GM19023 (cell line): ENCODE results near the gene NR1H4.
"Not testable (repeated sequence)": the region's sequence is repeated elsewhere in the genome, so short reads cannot be mapped to it uniquely, and the experiment has no call there.

Source experiments
- ATAC-seq: cut with Tn5 transposase; IDR thresholded peaks from one replicate; pipeline ENCODE4 v1.9.1; 2021; ENCODE audit warnings: mild to moderate bottlenecking, moderate library complexity; ENCODE audit not compliant: unreplicated experiment

NR1H4 gene

DNA sequence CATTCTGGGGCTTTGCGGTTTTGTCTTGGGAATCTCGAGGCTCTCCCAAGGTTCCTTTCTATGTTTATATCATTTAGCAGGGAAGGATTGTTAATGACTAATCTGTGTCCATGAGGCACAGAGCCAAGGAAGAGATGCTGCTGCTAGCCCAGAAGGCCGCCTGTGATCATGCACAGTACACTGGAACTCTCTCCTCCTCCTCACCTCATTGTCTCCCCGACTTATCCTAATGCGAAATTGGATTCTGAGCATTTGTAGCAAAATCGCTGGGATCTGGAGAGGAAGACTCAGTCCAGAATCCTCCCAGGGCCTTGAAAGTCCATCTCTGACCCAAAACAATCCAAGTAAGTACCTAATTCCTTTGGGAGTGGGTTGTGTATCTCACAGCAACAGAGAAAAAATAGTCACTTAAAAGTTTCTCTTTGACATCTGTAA, at the start of gene NR1H4:
Gene NR1H4 (plus strand): TSS at position 151 of the 435 bp plus-strand sequence. CDS start 19,458 bp downstream, outside the sequence.
- ATAC-seq: no peak

DNA sequence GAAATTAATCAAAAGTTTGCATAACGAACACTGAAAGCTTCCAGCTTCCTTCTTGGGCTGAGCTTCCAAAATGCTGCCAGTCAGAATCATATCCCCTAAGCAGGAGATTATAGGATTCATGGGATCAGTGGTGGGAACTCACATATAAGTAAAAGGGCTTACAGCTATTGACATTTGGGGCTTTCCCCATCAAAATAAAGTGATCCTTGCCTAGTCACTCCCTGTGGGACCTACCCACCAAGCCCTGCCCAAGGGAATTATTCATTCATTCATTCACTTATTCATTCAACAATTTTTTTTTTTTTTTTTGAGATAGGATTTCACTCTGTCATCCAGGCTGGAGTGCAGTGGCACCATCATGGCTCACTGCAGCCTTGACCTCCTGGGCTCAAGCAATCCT, 47.5 kb upstream of the NR1H4 start:
- ATAC-seq: no peak

DNA sequence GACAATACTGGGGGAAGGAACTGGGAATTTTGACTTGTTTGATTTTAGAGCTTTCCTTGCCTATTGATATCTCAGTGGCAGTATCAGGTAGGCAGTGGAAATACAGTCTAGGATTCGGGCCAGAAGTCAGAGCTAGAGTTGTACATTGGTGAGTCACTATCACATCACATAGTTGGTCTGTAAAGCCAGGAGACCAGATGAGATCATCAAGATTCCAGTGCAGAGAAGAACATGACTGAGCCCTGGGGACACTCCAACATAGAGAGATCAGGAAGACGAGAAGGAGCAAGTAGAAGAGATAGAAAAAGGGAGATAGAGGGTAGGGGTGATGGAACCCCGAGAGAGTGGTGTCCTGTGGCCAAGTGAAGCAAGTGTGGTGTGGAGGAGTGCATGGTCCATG, 46.6 kb upstream of the NR1H4 start:
- ATAC-seq: no peak

DNA sequence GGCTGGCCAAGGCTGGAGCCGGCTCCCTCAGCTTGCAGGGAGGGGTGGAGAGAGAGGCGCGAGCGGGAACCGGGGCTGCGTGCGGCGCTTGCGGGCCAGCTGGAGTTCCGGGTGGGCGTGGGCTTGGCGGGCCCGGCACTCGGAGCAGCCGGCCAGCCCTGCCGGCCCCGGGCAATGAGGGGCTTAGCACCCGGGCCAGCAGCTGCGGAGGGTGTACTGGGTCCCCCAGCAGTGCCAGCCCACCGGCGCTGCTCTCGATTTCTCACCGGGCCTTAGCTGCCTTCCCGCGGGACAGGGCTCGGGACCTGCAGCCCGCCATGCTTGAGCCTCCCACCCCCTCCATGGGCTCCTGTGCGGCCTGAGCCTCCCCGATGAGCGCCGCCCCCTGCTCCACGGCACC, 43.4 kb upstream of the NR1H4 start:
- not testable (repeated sequence) for ATAC-seq

DNA sequence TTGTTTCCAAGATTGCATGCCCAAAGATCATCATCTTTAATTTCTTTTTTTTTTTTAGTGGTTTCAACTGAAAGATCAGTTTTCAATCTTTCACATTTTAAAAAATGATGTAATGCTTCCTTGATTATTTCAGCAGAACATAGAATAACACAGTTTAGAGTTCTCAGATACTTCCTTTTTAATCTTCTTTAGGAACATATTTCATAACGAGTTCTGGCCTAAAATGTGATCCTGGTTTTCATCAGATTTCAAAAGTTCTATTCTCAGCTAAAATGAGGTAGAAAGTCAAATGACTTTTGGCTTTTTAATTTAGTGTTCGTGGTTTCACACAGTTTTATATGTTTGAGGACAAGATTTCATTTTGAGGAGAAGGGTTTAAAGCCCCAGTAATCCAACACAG, 40.0 kb upstream of the NR1H4 start:
- ATAC-seq: no peak

- ATAC-seq: no peak
Measured at GRCh38 chr12:100434177-100434576, 39.5 kb upstream of the NR1H4 start.

GRCh38 chr12:100435957-100436356, 37.7 kb upstream of the NR1H4 start:
- ATAC-seq: no peak

- no peak for ATAC-seq
Measured at GRCh38 chr12:100437038-100437841, 36.4 kb upstream of the NR1H4 start.

DNA sequence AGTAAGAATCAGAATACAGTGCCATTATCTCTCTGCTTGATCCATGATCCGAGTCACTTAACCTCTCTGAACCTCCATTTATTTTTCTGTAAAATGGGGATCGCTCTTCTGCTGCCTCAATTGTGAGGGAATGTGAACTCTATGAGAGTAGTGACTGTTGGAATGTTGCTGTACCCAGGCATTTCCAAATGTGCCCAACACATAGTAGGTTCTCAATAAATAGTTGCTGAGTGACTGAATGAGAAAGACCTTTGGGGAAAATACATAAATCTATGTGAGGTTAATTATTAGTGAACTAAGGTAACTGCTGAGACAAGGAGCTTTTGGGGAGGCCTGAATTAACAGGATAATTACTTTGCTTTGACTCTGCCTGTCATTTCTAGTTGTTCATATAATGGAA, 33.9 kb upstream of the NR1H4 start:
- no peak for ATAC-seq

DNA sequence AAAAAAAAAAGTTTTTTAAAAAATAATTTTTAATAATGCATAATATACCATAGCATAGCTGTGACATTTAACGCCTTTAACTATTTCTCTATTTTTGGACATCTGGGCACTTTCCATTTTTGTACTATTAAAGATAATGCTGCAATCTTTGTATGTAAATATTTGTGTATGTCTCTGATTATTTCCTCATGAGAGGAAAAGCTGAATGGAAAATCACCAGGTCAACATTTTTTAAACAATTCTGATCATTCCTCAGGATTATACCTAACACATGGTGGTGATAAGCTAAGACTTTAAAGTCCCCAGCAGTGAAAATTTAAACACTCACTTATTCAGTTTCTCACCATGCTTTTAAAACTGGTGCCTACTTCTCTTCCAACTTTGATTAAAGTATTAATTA, 31.3 kb upstream of the NR1H4 start:
- ATAC-seq: no peak

- no peak for ATAC-seq
Measured at GRCh38 chr12:100443434-100443833, 30.2 kb upstream of the NR1H4 start.

GRCh38 chr12:100445081-100445481, 28.6 kb upstream of the NR1H4 start:
- ATAC-seq: no peak

GRCh38 chr12:100447381-100447780, 26.3 kb upstream of the NR1H4 start:
- ATAC-seq: no peak

- no peak for ATAC-seq
Measured at GRCh38 chr12:100448656-100449055, 25.0 kb upstream of the NR1H4 start.

DNA sequence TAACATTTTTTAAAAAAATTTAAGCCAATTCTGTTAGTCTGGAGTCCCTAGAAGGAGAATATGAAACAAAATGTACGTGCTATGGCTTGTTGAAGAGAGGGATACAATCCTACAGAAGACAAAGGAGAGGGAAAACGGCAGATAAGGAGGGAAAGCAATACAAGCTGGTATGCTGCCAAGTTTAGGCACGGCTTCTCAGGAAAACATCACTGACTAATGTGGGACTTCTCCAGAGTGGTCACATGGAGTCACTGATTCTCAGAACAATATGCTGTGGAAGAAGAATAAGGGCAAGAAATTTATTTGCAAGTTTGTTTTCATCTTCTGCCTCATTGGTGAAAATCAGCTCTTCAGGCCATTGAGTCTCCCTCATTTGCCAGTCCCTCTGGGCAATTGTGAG, 22.9 kb upstream of the NR1H4 start:
- no peak for ATAC-seq

DNA sequence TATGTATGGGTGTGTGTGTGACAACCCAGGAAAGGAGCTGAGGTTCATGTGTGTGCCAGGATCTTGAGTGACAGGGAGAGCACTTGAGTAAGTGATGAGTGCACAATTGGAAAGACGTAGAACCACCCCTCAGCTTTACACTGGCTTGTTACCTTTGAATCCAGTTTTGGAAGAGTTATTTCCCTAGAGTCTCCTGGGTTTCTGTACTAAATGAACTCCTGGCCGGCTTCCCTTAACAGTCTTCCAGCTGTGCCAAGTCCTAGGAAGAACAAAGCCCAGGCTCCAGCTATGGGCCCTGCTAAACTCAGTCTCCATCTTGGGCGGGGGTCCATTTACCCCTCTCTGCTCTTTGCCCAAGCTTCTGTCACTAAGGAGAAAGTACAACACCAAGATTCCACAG, 19.7 kb upstream of the NR1H4 start:
- ATAC-seq: no peak

GRCh38 chr12:100455896-100456295, 17.8 kb upstream of the NR1H4 start:
- ATAC-seq: no peak

DNA sequence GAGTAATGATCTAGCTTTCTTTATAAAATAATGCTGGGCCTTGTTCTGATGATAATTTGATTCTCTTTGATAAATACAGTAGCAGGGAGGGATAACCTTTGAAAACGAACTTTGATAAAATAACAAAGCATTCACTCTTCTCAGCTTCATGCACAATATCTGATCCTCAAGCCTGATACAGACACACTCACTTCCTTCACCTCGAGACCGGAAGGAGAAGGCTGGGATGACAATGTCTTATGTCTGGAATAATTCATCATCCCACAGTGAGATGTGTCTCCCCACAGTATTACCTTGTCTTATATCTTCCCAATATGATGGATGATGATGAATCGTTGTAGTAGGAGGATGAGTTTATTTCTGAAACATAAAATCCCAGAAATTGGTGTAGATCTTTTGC, 15.5 kb upstream of the NR1H4 start:
- ATAC-seq: no peak

DNA sequence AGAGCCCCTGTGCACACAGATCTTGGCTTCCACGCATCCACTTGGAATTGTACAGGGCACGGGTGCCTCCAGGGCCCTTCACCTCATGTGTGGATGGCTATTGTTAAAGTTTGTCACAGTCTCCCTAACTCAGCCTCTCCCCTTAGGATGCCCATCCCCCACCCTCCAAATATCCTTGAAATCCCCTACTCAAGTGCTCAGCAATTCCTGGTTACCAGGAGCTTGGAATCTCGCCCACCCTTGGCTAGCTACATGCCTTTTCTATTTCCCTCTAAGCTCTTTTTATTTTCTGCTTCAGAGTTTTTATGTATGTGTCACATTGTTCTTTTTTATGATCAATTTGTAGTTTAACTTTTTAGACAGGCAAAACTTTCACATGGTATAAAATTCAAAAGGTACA, 13.0 kb upstream of the NR1H4 start:
- no peak for ATAC-seq

- no peak for ATAC-seq
Measured at GRCh38 chr12:100461330-100461973, 12.2 kb upstream of the NR1H4 start.

GRCh38 chr12:100463661-100464060, 10.0 kb upstream of the NR1H4 start:
- ATAC-seq: no peak

DNA sequence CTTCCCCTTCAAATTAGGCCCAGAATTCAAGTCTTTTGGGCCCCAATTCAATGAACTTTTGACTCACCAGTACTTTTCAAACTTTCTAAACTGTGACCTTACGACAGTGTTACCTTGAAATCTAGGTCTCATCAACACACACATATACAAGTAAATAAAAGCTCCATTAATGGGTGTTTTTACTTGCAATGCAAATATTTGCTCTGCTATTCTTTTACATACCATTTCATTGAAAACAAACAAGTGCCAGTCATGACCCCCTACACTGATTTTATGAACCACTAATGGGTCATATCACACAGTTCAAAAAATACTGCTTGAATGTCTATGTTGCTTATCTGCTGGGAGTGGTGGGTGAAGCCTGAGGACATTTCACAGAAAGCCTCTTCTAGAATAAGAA, 9.1 kb upstream of the NR1H4 start:
- no peak for ATAC-seq
